ENCODE results near the gene FAM210B.

The FAM210B gene

GRCh38 chr20:56360133-56360907, 1.5 kb downstream of the FAM210B start:
- Histone ChIP-seq H3K27ac (replicated peaks) (no peak overlapping the region), H3K27me3 (ENCODE audit: insufficient read depth, poor library complexity, severe bottlenecking) (no peaks in the 10 kb centered on the region), H3K4me3 (replicated peaks; ENCODE audit: insufficient read depth, low read length) (no peak overlapping the region)
- TF ChIP-seq, protein P1, sequence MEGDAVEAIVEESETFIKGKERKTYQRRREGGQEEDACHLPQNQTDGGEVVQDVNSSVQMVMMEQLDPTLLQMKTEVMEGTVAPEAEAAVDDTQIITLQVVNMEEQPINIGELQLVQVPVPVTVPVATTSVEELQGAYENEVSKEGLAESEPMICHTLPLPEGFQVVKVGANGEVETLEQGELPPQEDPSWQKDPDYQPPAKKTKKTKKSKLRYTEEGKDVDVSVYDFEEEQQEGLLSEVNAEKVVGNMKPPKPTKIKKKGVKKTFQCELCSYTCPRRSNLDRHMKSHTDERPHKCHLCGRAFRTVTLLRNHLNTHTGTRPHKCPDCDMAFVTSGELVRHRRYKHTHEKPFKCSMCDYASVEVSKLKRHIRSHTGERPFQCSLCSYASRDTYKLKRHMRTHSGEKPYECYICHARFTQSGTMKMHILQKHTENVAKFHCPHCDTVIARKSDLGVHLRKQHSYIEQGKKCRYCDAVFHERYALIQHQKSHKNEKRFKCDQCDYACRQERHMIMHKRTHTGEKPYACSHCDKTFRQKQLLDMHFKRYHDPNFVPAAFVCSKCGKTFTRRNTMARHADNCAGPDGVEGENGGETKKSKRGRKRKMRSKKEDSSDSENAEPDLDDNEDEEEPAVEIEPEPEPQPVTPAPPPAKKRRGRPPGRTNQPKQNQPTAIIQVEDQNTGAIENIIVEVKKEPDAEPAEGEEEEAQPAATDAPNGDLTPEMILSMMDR (IDR thresholded peaks at IDR 0.05; ENCODE audit: insufficient read depth, low read length), result no peak
- no peak for TF ChIP-seq POLR2AphosphoS5 (IDR thresholded peaks at IDR 0.05; ENCODE audit: low read depth)
- no peak for TF ChIP-seq SPI1 (IDR thresholded peaks at IDR 0.05; ENCODE audit: borderline replicate concordance, low read depth)
- TF ChIP-seq, protein P2, sequence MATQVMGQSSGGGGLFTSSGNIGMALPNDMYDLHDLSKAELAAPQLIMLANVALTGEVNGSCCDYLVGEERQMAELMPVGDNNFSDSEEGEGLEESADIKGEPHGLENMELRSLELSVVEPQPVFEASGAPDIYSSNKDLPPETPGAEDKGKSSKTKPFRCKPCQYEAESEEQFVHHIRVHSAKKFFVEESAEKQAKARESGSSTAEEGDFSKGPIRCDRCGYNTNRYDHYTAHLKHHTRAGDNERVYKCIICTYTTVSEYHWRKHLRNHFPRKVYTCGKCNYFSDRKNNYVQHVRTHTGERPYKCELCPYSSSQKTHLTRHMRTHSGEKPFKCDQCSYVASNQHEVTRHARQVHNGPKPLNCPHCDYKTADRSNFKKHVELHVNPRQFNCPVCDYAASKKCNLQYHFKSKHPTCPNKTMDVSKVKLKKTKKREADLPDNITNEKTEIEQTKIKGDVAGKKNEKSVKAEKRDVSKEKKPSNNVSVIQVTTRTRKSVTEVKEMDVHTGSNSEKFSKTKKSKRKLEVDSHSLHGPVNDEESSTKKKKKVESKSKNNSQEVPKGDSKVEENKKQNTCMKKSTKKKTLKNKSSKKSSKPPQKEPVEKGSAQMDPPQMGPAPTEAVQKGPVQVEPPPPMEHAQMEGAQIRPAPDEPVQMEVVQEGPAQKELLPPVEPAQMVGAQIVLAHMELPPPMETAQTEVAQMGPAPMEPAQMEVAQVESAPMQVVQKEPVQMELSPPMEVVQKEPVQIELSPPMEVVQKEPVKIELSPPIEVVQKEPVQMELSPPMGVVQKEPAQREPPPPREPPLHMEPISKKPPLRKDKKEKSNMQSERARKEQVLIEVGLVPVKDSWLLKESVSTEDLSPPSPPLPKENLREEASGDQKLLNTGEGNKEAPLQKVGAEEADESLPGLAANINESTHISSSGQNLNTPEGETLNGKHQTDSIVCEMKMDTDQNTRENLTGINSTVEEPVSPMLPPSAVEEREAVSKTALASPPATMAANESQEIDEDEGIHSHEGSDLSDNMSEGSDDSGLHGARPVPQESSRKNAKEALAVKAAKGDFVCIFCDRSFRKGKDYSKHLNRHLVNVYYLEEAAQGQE (IDR thresholded peaks at IDR 0.05; ENCODE audit: insufficient replicate concordance, low read depth), result no peak
- TF ChIP-seq GABPA (IDR thresholded peaks at IDR 0.05; ENCODE audit: low read depth), result no peak
- no peak for DNase-seq (ENCODE audit: low read depth in 1 of 2, low spot score in 1 of 2)

- TF ChIP-seq, protein P1 (IDR thresholded peaks at IDR 0.05; ENCODE audit: insufficient read depth, low read length), result no peak
- TF ChIP-seq POLR2AphosphoS5 (IDR thresholded peaks at IDR 0.05; ENCODE audit: low read depth), result no peak
- TF ChIP-seq SPI1 (IDR thresholded peaks at IDR 0.05; ENCODE audit: borderline replicate concordance, low read depth), result no peak
- TF ChIP-seq GABPA (IDR thresholded peaks at IDR 0.05; ENCODE audit: low read depth), result no peak
- TF ChIP-seq, protein P2 (IDR thresholded peaks at IDR 0.05; ENCODE audit: insufficient replicate concordance, low read depth), result no peak
- Histone ChIP-seq H3K27me3 (ENCODE audit: insufficient read depth, poor library complexity, severe bottlenecking) (no peaks in the 10 kb centered on the region), H3K4me3 (replicated peaks; ENCODE audit: insufficient read depth, low read length) (no peak overlapping the region), H3K27ac (replicated peaks) (no peak overlapping the region)
- no peak for DNase-seq (ENCODE audit: low read depth in 1 of 2, low spot score in 1 of 2)
These were observed 2.1 kb downstream of the FAM210B start for GRCh38 chr20:56360908-56361205.

- TF ChIP-seq POLR2AphosphoS5 (IDR thresholded peaks at IDR 0.05; ENCODE audit: low read depth), result no peak
- Histone ChIP-seq H3K27me3 (ENCODE audit: insufficient read depth, poor library complexity, severe bottlenecking) (no peaks in the 10 kb centered on the region), H3K4me3 (replicated peaks; ENCODE audit: insufficient read depth, low read length) (no peak overlapping the region), H3K27ac (replicated peaks) (no peak overlapping the region)
- no peak for DNase-seq (ENCODE audit: low read depth in 1 of 2, low spot score in 1 of 2)
These were observed 3.1 kb downstream of the FAM210B start for GRCh38 chr20:56361900-56362299.

GRCh38 chr20:56362833-56363413, 4.1 kb downstream of the FAM210B start:
- Histone ChIP-seq H3K27me3 (ENCODE audit: insufficient read depth, poor library complexity, severe bottlenecking) (no peaks in the 10 kb centered on the region), H3K4me3 (replicated peaks; ENCODE audit: insufficient read depth, low read length) (no peak overlapping the region), H3K27ac (replicated peaks) (no peak overlapping the region)
- TF ChIP-seq, protein P1 (IDR thresholded peaks at IDR 0.05; ENCODE audit: insufficient read depth, low read length), result no peak
- no peak for TF ChIP-seq GABPA (IDR thresholded peaks at IDR 0.05; ENCODE audit: low read depth)
- TF ChIP-seq SPI1 (IDR thresholded peaks at IDR 0.05; ENCODE audit: borderline replicate concordance, low read depth), result no peak
- TF ChIP-seq, protein P2 (IDR thresholded peaks at IDR 0.05; ENCODE audit: insufficient replicate concordance, low read depth), result no peak
- no peak for TF ChIP-seq POLR2AphosphoS5 (IDR thresholded peaks at IDR 0.05; ENCODE audit: low read depth)
- DNase-seq (ENCODE audit: low read depth in 1 of 2, low spot score in 1 of 2), result no peak
